Vagina (tissue), 2 donors: ENCODE data around the gene LAMB1.

Experiments
- CTCF ChIP-seq, 3 experiments: fragments of 450-650 bp in 2 of 3; fragments of 200-600 bp in 1 of 3; sonication (generic) in 1 of 3; IDR thresholded peaks; one replicate each; pipeline ENCODE4 v1.5.1; 2017 to 2019; ENCODE audit warnings: antibody characterized with exemption in 3 of 3, mild to moderate bottlenecking in 2 of 3, moderate library complexity in 2 of 3
- POLR2A ChIP-seq, 2 donors: fragments of 450-650 bp; IDR thresholded peaks; one replicate each; pipeline ENCODE4 v1.6.1; 2017; ENCODE audit warnings: antibody characterized with exemption in 2 of 2, mild to moderate bottlenecking in 2 of 2, moderate library complexity in 2 of 2
- POLR2AphosphoS5 ChIP-seq, 2 donors: sonication (generic); formaldehyde crosslinking; IDR thresholded peaks; one replicate each; pipeline ENCODE4 v1.9.0; 2017; ENCODE audit warnings: antibody characterized with exemption in 2 of 2, mild to moderate bottlenecking in 2 of 2, low read depth in 1 of 2; ENCODE audit not compliant: insufficient read depth in 1 of 2

- TF ChIP-seq CTCF (IDR thresholded peaks at IDR 0.05) (no peak), POLR2AphosphoS5 (IDR thresholded peaks at IDR 0.05; ENCODE audit: insufficient read depth in 1 of 2, low read depth in 1 of 2) (no peak), POLR2A (IDR thresholded peaks at IDR 0.05) (no peak)
These were observed 20.7 kb downstream of the LAMB1 start for GRCh38 chr7:107982042-107982840.
